GM23338 (cell line): Measurements from ENCODE around the gene AMBP. TPM values are rescaled to one million over a fixed set of nuclear protein-coding genes. Genes with fewer than 3 reads are reported as not detected.

ENCODE experiments used
- ATAC-seq: fragments of 200-7000 bp; cut with Tn5 transposase; 3 replicates; pipeline ENCODE4 v1.9.1; 2020
- DNase-seq: peaks from one replicate; pipeline ENCODE4 v3.0.0-alpha.2; 2015; ENCODE audit warnings: low spot score
- H2AFZ ChIP-seq: fragments of 200-600 bp; sonication (generic); 2 replicates; pipeline ENCODE4 v1.8.0; 2016; ENCODE audit warnings: antibody characterized with exemption, mild to moderate bottlenecking, moderate library complexity
- H3F3A ChIP-seq: fragments of 200-600 bp; sonication (generic); replicated peaks from 2 replicates; pipeline ENCODE4 v1.8.0; 2017; ENCODE audit warnings: antibody characterized with exemption, mixed run types, low read depth
- H3K27ac ChIP-seq: fragments of 200-600 bp; sonication (generic); 2 replicates; pipeline ENCODE4 v1.6.1; 2016; ENCODE audit warnings: low read depth
- H3K27me3 ChIP-seq: fragments of 200-600 bp; sonication (generic); 2 replicates; pipeline ENCODE4 v1.8.0; 2016; ENCODE audit warnings: mild to moderate bottlenecking, mixed run types, moderate library complexity; ENCODE audit not compliant: insufficient read depth
- H3K36me3 ChIP-seq: fragments of 200-600 bp; sonication (generic); 2 replicates; pipeline ENCODE4 v1.8.0; 2016; ENCODE audit warnings: mild to moderate bottlenecking; ENCODE audit not compliant: insufficient read depth
- H3K4me1 ChIP-seq: fragments of 200-600 bp; sonication (generic); 2 replicates; pipeline ENCODE4 v1.8.0; 2016; ENCODE audit warnings: mild to moderate bottlenecking, moderate library complexity; ENCODE audit not compliant: insufficient read depth
- H3K4me2 ChIP-seq: fragments of 200-600 bp; sonication (generic); 2 replicates; pipeline ENCODE4 v1.7.1; 2017; ENCODE audit warnings: mixed run types
- H3K4me3 ChIP-seq: fragments of 200-600 bp; sonication (generic); 2 replicates; pipeline ENCODE4 v1.6.1; 2016; ENCODE audit warnings: mixed run types
- H3K79me2 ChIP-seq: fragments of 200-600 bp; sonication (generic); replicated peaks from 2 replicates; pipeline ENCODE4 v1.8.0; 2017; ENCODE audit warnings: mild to moderate bottlenecking; ENCODE audit not compliant: insufficient read depth
- H3K9me2 ChIP-seq: fragments of 200-600 bp; sonication (generic); 2 replicates; pipeline ENCODE4 v1.8.0; 2017; ENCODE audit not compliant: insufficient read depth
- H4K20me1 ChIP-seq: fragments of 200-600 bp; sonication (generic); replicated peaks from 2 replicates; pipeline ENCODE4 v1.8.0; 2017; ENCODE audit warnings: mild to moderate bottlenecking; ENCODE audit not compliant: insufficient read depth
- H3K27ac Mint-ChIP-seq: 2 replicates; pipeline ENCODE4 v1.8.0; 2020; ENCODE audit warnings: inconsistent platforms, mild to moderate bottlenecking, moderate library complexity, mixed read lengths
- H3K27me3 Mint-ChIP-seq: 3 replicates; pipeline ENCODE4 v1.8.0; 2022; ENCODE audit warnings: low read depth, mild to moderate bottlenecking, moderate library complexity, mixed read lengths, inconsistent platforms; ENCODE audit not compliant: insufficient read depth, poor library complexity
- H3K36me3 Mint-ChIP-seq: 3 replicates; pipeline ENCODE4 v1.8.0; 2021; ENCODE audit warnings: low read depth, mild to moderate bottlenecking, inconsistent platforms, moderate library complexity, mixed read lengths
- H3K4me1 Mint-ChIP-seq: 3 replicates; pipeline ENCODE4 v1.8.0; 2020; ENCODE audit warnings: mild to moderate bottlenecking, inconsistent platforms, mixed read lengths
- H3K4me3 Mint-ChIP-seq: 3 replicates; pipeline ENCODE4 v1.8.0; 2021; ENCODE audit warnings: moderate library complexity, mild to moderate bottlenecking, inconsistent platforms, mixed read lengths
- H3K9me3 Mint-ChIP-seq: 3 replicates; pipeline ENCODE4 v1.8.0; 2020; ENCODE audit warnings: moderate library complexity, mild to moderate bottlenecking, inconsistent platforms, mixed read lengths
- CTCF ChIP-seq, 2 experiments: fragments of 200-600 bp in 1 of 2; sonication (generic) in 1 of 2; conservative IDR thresholded peaks; 2 replicates each; pipeline versions ENCODE4 v1.5.1 to v1.6.1; 2016 to 2017; ENCODE audit warnings: antibody characterized with exemption in 2 of 2, low read depth in 2 of 2, mild to moderate bottlenecking in 2 of 2, moderate library complexity in 1 of 2
- ETS1 ChIP-seq: IDR thresholded peaks from 2 replicates; pipeline ENCODE4 v1.6.1; 2016; ENCODE audit warnings: antibody characterized with exemption
- EZH2 ChIP-seq: fragments of 200-600 bp; sonication (generic); IDR thresholded peaks from one replicate; pipeline ENCODE4 v1.8.0; 2017; ENCODE audit warnings: antibody characterized with exemption, mild to moderate bottlenecking, low read depth; ENCODE audit not compliant: unreplicated experiment
- JUNB ChIP-seq: IDR thresholded peaks from one replicate; pipeline ENCODE4 v1.6.1; 2016; ENCODE audit warnings: antibody characterized with exemption; ENCODE audit not compliant: unreplicated experiment
- POLR2AphosphoS5 ChIP-seq: IDR thresholded peaks from 2 replicates; pipeline ENCODE4 v1.6.1; 2016; ENCODE audit warnings: antibody characterized with exemption, low read depth
- ZNF331 ChIP-seq: fragments of 250-450 bp; sonication (Bioruptor Pico); IDR thresholded peaks from 2 replicates; pipeline ENCODE4 v1.5.0; 2020; ENCODE audit warnings: low read depth, mild to moderate bottlenecking, moderate library complexity
- ZNF462 ChIP-seq: fragments of 250-450 bp; sonication (Bioruptor Pico); IDR thresholded peaks from 2 replicates; pipeline ENCODE4 v1.5.0; 2020; ENCODE audit warnings: mild to moderate bottlenecking, moderate library complexity
- polyA plus RNA-seq: library from polyadenylated mRNA; unstranded; fragments of >200 nt; fragmentation: Nextera tagmentation; extraction: Ambion mirVana; gene quantifications from 2 replicates; pipeline ENCODE4 v1.2.1, GENCODE V29; 2016
- total RNA-seq: library from RNA; depleted of rRNA; stranded (reverse); fragments of >200 nt; shearing (Covaris generic); gene quantifications from 2 replicates; pipeline ENCODE4 v1.2.3, GENCODE V29; 2014

Gene AMBP
- total and polyA plus RNA-seq, 2 experiments from 2014 or later: 1.3 to 2.0 TPM

- no peak for TF ChIP-seq ZNF462 (CRISPR knock-in tag)
- TF ChIP-seq POLR2AphosphoS5: no peak
- no peak for TF ChIP-seq CTCF (conservative IDR thresholded peaks at IDR 0.05; ENCODE audit: low read depth in 2 of 2)
- no peak for TF ChIP-seq ETS1
Measured at GRCh38 chr9:114060070-114060469, 18.0 kb downstream of the AMBP start (continued).

- H3K27ac Mint-ChIP-seq: no peak overlapping the region
- Histone ChIP-seq H2AFZ (no peak overlapping the region), H3K9me2 (0 out of 2 replicates have a peak, but pooled peaks cover 2% of the 10 kb centered on the region), H3F3A (no peaks in the 10 kb centered on the region), H3K4me1 (no peaks in the 10 kb centered on the region), H3K4me2 (no peak overlapping the region), H3K36me3 (no peaks in the 10 kb centered on the region), H4K20me1 (no peaks in the 10 kb centered on the region; the same call in 1 of the 2 replicates), H3K79me2 (no peaks in the 10 kb centered on the region), H3K4me3 (no peak overlapping the region), H3K27ac (no peak overlapping the region), H3K27me3 (no peaks in the 10 kb centered on the region)
- 0 out of 3 replicates have a peak, but pooled peaks cover 4% of the 10 kb centered on the region for H3K36me3 Mint-ChIP-seq
- DNase-seq (no peak), ATAC-seq (no peak)
- H3K4me3 Mint-ChIP-seq: no peak overlapping the region
- peaks cover 7% of the 10 kb centered on the region for H3K4me1 Mint-ChIP-seq
- no peaks in the 10 kb centered on the region for H3K9me3 Mint-ChIP-seq
- peaks cover 11% of the 10 kb centered on the region for H3K27me3 Mint-ChIP-seq
- TF ChIP-seq CTCF (conservative IDR thresholded peaks at IDR 0.05; ENCODE audit: low read depth in 2 of 2) (no peak), EZH2 (no peak), ETS1 (no peak), ZNF331 (CRISPR knock-in tag) (no peak), JUNB (no peak)
Measured at GRCh38 chr9:114059047-114059803, 18.9 kb downstream of the AMBP start.
